ENCODE results near the gene ODAD2.

Gene ODAD2

DNA sequence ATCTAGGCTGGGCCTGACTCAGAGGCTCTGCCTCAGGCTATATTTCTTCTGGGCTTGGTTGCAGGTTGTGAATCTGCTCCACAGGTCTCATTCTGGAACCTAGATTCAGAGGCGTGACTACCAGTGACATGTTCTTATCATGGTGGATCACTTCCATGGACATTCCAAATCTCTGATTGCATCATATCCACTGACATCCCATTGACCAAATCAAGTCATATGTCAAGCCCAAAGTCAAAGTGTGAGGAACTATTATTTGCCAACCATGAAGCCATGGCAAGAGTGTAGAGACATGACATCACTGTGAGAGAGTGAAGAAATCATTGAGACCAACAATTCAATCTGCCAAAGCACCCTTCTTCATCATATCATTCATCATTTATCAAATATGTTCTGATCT lies 11.9 kb upstream of the ODAD2 start:
- TF ChIP-seq POLR2AphosphoS5 (IDR thresholded peaks at IDR 0.05; ENCODE audit: low read depth, low read length) = no peak
- no peak for TF ChIP-seq SIN3A (IDR thresholded peaks at IDR 0.05; ENCODE audit: borderline replicate concordance, insufficient read depth, low read length)
- no peak for TF ChIP-seq TAF1 (IDR thresholded peaks at IDR 0.05; ENCODE audit: borderline replicate concordance, insufficient read depth, low read length)
- no peak for TF ChIP-seq FOXP2 (optimal IDR thresholded peaks at IDR 0.05; ENCODE audit: borderline replicate concordance, extremely low read depth, extremely low read length, insufficient read depth)
- TF ChIP-seq, protein P1, sequence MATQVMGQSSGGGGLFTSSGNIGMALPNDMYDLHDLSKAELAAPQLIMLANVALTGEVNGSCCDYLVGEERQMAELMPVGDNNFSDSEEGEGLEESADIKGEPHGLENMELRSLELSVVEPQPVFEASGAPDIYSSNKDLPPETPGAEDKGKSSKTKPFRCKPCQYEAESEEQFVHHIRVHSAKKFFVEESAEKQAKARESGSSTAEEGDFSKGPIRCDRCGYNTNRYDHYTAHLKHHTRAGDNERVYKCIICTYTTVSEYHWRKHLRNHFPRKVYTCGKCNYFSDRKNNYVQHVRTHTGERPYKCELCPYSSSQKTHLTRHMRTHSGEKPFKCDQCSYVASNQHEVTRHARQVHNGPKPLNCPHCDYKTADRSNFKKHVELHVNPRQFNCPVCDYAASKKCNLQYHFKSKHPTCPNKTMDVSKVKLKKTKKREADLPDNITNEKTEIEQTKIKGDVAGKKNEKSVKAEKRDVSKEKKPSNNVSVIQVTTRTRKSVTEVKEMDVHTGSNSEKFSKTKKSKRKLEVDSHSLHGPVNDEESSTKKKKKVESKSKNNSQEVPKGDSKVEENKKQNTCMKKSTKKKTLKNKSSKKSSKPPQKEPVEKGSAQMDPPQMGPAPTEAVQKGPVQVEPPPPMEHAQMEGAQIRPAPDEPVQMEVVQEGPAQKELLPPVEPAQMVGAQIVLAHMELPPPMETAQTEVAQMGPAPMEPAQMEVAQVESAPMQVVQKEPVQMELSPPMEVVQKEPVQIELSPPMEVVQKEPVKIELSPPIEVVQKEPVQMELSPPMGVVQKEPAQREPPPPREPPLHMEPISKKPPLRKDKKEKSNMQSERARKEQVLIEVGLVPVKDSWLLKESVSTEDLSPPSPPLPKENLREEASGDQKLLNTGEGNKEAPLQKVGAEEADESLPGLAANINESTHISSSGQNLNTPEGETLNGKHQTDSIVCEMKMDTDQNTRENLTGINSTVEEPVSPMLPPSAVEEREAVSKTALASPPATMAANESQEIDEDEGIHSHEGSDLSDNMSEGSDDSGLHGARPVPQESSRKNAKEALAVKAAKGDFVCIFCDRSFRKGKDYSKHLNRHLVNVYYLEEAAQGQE (IDR thresholded peaks at IDR 0.05; ENCODE audit: insufficient read depth in 1 of 2, low read depth in 2 of 2, low read length in 2 of 2) = no peak

DNA sequence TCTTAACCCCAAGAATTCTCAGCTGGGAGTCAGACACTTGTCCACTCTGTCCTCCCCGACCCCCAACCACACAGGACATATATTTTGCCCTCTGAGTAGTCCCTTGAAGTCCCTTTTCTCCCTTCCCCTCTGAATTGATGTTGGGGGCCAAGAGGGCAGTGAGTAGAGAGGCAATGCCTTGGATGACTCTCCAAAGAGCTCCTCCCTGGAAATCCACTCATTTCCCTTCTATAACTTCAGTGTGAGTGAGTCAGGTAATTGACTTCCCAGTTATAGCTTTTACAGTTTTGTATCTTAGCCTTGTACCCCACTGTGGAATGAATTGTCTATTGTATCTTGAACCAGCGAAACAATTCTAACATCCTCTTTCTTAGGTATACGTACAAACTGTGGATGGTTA lies 9.2 kb upstream of the ODAD2 start:
- TF ChIP-seq, protein P1 (IDR thresholded peaks at IDR 0.05; ENCODE audit: insufficient read depth in 1 of 2, low read depth in 2 of 2, low read length in 2 of 2) = no peak
- TF ChIP-seq TAF1 (IDR thresholded peaks at IDR 0.05; ENCODE audit: borderline replicate concordance, insufficient read depth, low read length) = no peak
- TF ChIP-seq SIN3A (IDR thresholded peaks at IDR 0.05; ENCODE audit: borderline replicate concordance, insufficient read depth, low read length) = no peak
- TF ChIP-seq FOXP2 (optimal IDR thresholded peaks at IDR 0.05; ENCODE audit: borderline replicate concordance, extremely low read depth, extremely low read length, insufficient read depth) = no peak
- no peak for TF ChIP-seq POLR2AphosphoS5 (IDR thresholded peaks at IDR 0.05; ENCODE audit: low read depth, low read length)

DNA sequence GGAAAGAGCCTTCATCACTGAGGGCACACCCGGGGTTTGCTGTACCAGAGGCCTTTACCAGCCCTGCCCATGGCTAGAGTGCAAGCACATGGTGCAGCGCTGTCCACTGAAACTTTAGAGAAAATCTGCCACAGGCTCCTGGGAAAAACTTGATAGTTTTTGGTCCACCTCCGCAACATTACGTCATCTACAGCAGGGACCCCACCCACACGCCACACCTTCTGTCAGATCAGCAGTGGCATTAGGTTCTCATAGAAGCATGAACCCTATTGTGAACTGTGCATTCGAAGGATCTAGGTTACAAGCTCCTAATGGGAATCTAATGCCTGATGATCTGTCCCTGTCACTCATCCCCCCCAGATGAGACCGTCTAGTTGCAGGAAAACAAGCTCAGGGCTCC lies 2.5 kb upstream of the ODAD2 start:
- TF ChIP-seq, protein P1 (IDR thresholded peaks at IDR 0.05; ENCODE audit: insufficient read depth in 1 of 2, low read depth in 2 of 2, low read length in 2 of 2) = no peak
- no peak for TF ChIP-seq POLR2AphosphoS5 (IDR thresholded peaks at IDR 0.05; ENCODE audit: low read depth, low read length)
- TF ChIP-seq FOXP2 (optimal IDR thresholded peaks at IDR 0.05; ENCODE audit: borderline replicate concordance, extremely low read depth, extremely low read length, insufficient read depth) = no peak
- TF ChIP-seq SIN3A (IDR thresholded peaks at IDR 0.05; ENCODE audit: borderline replicate concordance, insufficient read depth, low read length) = no peak
- no peak for TF ChIP-seq TAF1 (IDR thresholded peaks at IDR 0.05; ENCODE audit: borderline replicate concordance, insufficient read depth, low read length)

DNA sequence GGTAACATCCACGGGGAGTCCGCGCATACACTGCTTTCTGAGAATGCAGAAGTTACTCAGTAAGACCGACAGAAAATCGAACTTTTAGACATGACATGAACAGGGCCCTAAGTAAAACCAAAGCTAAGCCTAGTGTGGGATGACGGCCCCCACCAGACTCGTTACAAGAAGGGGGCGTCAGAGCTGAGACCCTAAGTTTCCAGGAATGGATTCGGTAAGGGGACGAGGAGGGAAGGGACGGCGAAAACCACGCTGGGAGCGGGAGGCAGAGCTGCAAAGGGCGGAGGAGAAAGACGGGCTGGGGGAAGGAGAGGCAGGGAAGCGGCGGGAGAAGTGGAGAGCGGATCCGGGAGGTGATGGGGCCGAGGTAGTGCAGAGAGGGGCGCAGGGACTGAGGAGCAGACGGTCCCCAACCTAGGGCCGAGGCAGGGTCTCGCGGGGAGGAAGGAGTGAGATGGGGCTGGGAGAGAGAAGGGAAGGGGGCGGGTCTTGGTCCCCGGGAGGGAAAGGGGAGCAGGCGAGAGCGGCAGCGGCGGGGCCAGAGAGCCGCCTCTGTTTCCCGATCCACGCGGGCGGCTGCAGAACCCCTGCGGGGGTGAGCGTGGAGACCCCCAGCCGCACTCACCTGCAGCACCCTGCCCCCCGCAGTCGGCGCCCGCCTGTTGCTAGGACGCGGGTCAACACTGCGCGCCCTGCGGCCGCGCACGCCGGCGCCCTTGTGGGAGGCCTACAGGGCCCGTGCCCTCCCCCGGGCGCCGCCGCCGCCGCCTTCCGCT lies 513 bp downstream of the ODAD2 start:
- TF ChIP-seq TAF1 (IDR thresholded peaks at IDR 0.05; ENCODE audit: borderline replicate concordance, insufficient read depth, low read length) (no peak), FOXP2 (optimal IDR thresholded peaks at IDR 0.05; ENCODE audit: borderline replicate concordance, extremely low read depth, extremely low read length, insufficient read depth) (no peak), SIN3A (IDR thresholded peaks at IDR 0.05; ENCODE audit: borderline replicate concordance, insufficient read depth, low read length) (no peak), POLR2AphosphoS5 (IDR thresholded peaks at IDR 0.05; ENCODE audit: low read depth, low read length) (no peak)
- TF ChIP-seq, protein P1 (IDR thresholded peaks at IDR 0.05; ENCODE audit: insufficient read depth in 1 of 2, low read depth in 2 of 2, low read length in 2 of 2) = no peak

Data from PFSK-1 (cell line).